NCI-H345 treated with DMSO at 0.1 percent for 48 hours (cell line): ENCODE measurements around the gene MED31.
A peak's percentile ranks its signal among the peaks of the same experiment; 100 is the strongest.
"Not testable (repeated sequence)": the region's sequence is repeated elsewhere in the genome, so short reads cannot be mapped to it uniquely, and the experiment has no call there.

Experiments
- DNase-seq: peaks from one replicate; lab custom pipeline; 2025; ENCODE audit not compliant: unreplicated experiment; lab: John Stamatoyannopoulos, UW

Gene MED31

DNA sequence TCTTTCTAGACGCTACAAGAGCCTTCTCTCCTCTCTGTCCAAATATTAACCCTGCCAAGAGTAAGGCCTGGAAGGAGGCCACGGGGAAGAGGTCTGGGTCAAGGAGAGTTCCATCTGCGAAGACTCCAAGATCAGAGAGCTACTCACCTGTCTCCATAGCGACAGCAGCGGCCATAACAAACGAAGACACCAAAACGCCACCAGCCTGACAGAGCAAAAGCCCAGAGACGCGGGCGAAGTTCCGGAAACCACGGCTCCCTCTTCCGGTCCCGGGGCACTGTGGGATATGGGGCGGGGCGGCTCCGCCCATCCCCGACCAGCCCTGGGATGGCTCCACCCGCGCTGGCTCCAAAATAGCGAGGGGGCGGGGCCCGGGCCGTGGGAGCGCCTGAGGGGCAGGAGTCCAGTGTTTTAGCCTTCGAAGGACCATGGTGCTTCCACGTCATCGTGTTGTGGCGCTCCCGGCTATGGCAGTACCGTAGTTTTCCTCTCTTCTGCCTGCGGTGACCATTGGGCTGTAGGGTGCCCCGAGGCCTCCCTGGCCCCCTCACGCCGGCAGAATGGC lies at the start of gene MED31, which contains the start of gene C17orf100:
MED31 (minus strand) TSS at position 252 of the 565 bp plus-strand sequence; CDS start at position 175, 77 bp downstream.
C17orf100 (plus strand) TSS at position 409 of the 565 bp plus-strand sequence; CDS start at position 561, 152 bp downstream.
- DNase-seq: peak; percentile 65

DNA sequence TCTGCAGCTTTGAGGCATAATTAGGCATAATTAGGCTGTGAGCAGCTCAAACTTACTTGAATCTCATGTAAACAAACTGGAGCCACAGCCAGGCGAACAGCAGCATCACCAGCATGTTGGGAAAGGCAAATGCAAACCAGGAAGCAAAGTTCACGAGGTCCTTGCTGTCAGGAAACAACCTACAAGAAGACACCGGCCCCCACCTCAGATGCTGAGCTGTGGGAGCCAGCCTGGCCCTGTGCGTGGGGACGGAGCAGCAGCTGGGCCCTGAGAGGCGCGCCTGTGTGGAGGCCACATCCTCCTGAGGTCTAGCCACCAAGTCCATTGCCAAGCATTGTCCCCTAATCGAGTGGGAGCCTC lies 49.5 kb upstream of the MED31 start:
- DNase-seq: no peak

DNA sequence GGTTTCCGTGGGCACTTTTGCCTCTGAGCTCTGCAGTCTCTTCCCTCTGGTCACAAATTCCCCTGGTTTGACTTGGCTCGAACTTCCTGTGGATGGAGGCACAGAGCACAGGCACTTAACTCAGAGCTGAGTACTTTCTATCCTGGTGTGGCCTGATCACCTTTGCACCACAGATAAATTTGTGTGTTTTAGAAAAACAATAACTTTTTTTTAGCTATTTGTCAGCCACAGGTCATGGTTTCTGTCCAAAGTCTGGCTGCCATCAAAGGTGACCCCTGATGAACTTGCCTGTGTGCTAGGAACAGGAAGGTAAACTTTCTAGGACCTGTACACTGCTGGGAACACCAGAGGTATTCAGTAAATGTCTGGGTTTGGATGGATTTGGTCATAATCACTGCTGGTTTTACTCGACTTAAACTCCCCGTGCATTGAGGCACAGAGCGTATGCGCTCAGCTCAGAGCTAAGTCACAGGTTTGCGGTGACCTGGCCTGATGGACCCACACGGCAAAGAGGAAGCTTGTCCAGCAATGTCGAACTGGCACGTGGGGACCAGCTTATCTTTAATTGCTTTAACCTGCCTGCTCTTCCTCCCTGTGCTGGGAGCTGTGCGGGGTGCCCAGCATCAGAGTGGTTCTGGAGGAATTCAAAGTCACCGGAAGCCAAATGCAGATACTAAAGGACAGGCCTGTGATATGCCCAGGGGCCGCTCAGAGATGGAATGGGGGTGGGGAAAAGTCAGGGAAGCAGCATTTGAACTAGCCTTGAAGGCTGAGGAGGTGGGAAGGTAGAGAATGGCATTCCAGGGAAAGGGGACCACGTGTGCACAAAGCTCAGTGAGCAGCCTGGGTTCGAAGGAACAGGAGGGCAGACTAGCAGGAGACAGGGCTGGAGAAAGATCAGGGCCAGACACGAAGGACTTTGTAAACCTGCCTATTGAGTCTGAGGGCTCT lies 48.9 kb upstream of the MED31 start:
- no peak for DNase-seq

DNA sequence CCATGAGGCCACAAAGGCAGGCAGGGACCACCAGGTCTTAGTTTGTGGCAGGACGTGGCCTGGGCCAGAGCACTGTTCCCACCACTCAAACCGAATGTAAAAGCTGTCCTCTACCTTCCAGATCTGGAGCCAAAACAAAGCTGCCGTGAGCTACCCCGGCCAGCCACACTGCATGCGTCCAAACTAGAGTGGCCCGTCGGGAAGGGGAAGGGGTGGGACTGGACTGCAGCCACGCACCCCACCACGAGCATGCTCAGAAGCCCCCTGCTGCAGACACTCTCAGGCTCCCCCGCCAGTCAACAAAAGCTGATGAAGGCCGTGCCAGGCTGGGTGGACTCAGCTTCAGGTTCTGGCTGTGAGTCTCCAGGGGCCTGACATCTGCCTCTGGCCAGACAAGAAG lies 46.6 kb upstream of the MED31 start:
- no peak for DNase-seq

DNA sequence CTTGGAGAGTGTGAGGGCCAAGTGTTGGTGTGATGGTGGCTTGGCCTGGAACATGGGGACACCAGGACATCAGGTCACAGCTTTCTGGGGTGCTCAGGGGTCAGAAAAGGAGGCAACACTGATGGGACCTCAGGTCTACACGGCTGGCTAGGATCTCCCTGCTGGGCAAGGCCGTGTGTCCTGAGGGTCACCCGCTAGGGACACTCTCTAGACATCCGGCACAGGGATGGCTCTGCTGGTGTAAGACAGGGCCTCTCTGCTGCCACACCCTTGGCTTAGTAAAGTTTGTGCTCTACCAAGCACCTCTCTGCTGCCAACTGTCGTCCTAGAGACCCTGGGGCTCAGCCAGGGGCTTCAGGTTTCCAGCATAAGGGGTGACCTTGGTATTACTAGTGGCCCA lies 45.5 kb upstream of the MED31 start:
- DNase-seq: no peak

DNA sequence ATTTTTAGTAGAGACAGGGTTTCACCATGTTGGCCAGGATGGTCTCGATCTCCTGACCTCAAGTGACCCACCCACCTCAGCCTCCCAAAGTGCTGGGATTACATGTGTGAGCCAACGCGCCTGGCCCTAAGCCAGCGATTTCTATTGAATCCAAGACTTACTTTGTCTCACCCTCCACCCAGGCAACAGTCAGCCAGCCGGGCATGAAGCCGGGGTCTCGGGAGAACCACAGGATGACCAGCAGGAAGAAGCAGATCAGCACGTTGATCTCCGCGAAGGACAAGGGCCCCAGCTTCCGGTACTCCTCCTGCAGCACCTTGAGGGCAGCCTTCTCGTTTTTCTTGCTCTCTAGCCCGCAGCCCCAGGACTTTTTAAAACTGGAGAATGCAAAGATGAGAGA lies 44.2 kb upstream of the MED31 start:
- no peak for DNase-seq

DNA sequence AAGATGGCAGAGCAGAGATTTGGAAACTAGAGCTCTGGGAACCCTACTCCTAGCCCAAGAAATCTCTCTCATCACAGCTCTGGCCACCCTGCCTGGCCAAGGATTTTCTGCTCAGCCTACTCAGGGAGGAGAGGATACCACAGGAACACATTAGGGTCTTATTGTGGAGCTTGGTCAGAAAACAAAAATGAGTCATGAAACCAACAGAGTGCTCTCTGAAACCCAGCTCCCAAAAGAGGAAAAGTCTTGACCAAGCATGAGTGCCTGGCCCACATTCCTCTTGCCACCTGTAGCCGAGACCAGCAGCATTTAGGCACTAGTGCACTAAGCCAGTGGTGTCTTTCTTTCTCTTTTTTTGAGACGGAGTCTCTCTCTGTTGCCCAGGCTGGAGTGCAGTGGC lies 43.6 kb upstream of the MED31 start:
- no peak for DNase-seq

DNA sequence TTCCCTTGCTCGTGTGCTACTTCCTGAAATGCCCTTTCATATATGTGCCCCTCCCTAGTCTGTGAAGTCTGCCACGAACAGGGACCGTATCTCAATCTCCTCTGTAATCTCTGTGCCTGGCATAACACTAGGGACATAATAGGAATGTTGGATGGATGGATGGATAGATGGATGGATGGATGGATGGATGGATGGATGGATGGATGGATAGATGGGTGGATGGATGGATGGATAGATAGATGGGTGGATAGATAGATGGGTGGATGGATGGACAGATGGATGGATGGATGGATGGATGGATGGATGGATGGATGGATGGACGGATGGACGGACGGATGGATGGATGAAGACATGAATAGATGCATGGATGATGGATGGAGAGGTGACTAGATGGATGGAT lies 40.6 kb upstream of the MED31 start:
- not testable (repeated sequence) for DNase-seq

DNA sequence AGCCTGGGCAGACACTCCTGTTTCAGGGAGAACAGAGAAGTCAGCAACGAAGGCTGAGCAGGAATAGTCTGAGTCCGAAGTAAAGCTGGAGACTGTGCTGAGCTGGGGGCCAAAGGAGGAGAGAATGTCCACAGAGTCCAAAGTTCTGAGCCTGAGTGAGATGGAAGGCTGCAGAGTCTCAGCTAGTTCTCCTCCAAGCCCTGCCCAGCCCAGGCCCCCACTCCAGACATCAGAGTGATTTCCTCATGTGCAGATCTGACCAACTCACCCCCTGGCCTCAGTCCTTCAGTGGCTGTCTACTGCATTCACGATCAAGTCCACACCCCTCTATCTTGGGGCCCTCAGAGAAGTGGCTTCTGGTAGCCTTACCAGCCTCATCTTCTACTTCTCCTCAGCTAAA lies 40.1 kb upstream of the MED31 start:
- no peak for DNase-seq

DNA sequence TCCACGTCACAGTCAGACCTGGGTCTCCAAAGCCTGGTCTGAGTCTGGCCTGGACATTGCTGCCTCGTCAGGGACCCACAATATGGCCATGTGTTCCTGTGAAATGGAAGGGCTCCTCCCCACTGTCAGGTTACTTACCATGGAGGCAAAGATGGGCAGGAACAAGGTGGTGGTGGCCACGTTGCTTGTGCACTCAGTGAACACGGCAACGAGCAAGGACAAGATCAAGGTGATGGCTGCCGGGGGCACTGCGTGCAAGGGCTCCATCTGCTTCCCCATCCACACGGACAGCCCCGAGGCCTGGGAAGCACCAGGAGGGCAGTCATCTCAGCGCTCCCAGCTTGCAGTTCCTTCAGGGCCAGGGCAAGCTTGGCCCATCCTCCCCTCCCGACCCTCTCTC lies 39.2 kb upstream of the MED31 start:
- no peak for DNase-seq

DNA sequence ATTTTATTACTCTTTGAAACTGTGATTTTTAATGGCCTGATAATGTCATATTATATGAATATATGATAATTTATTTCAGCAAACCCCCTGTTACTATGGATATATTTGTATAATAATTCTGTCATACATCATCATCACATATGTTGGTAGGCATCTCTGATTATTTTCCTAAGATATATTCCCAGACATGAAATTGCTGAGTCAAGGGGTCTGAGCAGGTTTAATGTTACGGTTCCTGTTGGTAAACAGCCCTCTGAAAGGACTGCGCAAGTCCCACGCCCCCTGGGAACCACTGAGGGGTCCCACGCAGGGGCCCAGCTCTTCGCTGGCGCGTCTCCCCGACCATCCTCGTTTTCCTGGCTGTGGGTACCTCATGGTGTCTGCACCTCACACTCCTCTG lies 37.5 kb upstream of the MED31 start:
- no peak for DNase-seq

DNA sequence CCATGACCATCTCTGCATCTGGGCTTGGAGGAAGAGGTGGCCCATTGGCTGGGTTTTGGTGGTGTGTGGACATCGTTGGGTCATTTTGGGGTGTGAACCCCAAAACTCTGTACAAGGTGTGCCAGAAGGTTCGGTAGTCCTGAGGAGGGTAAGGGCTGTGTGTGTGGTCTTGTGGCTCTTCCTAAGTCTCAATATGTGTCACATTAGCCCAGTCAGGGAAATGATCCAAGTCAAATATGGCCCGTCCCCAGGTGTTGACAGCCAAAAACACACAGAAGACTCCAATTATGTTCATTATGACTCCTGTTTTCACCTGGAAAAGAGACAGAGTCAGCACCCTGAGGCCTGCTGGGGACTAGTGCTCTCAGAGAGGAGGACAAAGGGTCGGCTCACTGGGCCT lies 34.6 kb upstream of the MED31 start:
- no peak for DNase-seq

DNA sequence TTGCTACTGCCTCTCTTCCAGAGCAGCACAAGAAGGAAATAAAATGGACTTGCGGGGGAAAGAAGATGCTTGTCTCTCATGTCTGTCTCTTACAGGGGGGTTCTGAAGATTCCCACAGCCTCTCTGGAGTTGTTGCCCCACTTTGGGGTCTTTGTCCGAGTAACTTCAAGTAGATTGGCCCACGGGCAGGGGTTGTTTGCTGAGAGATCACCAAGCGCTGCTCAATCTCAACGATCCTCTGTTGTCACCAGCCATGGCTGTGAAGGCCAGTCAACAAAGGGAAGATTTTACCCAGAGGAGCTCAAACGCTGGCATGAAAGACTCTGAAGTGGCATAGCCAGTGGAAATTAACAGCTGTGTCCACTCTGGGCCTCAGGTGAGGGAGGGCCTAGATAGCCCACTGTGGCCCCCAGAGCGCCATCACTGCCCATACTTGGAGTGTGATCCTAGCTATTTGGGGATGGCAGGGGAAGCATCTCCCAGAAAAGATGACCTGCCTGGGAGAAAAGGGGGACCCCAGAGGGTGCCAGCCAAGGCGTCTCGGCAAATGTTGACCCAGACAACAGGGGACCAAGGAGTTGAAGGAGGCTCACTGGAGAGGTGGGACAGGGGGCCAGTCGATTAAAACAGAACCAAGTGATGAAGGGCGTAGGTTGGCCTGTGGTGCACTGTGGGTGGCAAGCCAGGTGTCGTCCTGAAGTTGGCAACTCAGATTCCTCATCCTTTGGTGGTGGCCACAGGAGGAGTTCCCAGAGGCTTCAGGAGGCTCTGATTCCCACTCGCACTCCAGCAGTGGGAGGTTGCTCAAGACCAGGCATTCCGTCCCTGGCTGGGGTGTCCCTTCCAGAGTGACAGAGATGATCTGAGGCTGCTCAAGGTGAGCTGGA lies 33.7 kb upstream of the MED31 start:
- DNase-seq: no peak

DNA sequence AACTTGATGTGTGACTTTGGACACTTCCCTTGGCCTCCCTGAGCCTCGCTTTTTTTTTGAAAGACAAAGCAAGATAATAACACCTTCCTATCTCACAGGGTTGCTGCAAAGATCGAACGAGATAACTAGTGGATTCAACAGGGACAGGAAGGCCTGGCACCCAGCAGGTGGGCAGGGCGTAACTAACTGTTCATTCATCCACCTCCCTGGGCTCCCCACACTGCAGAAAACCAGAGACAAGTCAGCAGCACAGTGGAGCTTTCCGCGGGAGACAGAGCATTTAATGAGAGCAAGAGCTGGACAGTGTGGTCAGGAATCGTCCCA lies 33.0 kb upstream of the MED31 start:
- no peak for DNase-seq

DNA sequence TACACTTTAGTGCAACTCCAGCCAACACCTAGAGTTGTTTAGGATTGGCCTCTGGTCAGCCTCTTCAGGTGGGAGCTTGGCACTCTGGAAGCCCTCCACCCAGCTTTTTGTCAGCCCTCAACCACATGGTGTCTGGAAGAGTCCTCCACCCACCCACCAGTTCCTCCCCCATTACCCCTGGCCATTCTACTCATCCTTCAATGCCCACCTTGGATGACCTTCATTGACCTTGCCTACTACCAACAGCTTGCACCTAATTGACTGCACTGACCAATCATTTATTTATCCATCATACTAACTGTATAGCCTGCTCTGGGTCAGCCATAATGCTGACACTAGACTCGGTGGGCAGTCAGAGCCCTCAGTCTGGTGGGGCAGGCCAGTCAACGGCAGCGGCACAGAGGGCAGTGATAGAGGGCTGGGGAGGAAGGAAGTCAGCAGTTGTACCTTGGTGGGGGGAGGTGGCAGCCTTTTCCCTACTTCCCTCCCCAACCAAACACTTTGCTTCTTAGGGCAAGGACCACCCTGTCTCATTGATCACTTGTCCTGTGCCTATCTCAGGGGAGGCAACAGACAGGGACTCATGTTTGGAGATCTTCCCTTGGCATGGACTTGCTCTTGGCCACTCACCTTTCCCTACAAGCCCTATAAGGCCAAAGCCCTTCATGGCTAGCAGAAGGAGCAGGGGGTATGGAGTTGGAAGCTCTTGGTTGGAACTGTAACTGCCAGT lies 32.5 kb upstream of the MED31 start:
- DNase-seq: no peak

DNA sequence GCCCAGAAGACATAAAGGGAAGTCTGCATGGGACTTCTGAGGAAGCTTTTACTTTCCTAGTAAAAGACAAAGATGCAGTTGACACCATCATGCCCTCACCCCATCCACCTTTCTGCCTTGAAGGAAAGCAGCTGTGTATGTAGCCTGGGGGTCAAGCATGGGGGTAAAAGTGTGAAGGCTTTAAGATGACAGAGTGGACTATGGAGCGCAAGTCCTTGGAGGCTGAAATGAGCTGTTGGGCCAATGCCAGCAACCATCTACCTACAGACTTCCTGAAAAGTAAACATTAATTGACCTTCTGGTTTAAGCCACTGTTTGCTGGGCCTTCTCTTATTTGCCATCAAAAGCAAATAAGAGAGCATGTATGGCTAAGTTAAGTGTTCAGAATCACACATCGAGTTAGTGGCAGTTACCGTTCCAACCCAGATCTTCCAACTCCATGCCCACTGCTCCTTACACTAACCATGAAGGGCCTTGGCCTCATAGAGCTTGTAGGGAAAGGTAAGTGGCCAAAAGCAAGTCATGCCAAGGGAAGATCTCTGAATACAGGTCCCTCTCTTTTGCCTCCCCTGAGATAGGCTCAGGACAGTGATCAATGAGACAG lies 31.8 kb upstream of the MED31 start:
- no peak for DNase-seq

DNA sequence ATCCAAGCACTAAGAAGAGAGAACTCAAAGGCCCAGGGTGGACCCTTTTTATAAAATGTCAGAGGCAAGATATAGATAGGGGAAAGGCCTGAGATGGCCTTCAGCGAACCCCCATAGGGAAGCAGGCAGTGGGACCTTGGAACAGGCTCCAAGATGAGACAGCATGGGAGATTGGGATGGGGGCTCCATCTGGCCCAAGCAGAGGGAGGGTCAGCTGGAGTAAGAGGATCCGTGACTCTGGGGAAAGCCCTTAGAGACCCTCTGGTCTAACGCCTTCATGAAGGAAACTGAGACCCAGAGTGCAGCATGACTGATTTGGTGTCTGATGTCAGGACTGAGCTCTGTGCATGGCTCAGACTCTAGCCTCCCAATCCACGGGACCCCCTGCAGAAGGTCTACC lies 30.9 kb upstream of the MED31 start:
- DNase-seq: no peak

DNA sequence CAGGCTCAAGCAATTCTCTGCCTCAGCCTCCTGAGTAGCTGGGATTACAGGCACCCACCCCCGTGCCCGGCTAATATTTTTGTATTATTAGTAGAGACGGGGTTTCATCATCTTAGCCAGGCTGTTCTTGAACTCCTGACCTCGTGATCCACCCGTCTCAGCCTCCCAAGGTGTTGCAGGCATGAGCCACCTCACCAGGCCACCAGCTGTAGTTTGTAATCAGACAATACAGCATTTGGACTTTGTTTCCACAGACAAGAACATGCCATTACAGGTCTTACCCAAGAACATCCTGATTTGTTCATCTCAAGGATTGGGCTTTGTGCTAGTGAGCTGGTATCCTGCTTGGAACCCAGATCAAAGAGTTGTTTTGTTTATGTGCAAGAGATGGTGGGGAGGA lies 30.3 kb upstream of the MED31 start:
- DNase-seq: no peak

DNA sequence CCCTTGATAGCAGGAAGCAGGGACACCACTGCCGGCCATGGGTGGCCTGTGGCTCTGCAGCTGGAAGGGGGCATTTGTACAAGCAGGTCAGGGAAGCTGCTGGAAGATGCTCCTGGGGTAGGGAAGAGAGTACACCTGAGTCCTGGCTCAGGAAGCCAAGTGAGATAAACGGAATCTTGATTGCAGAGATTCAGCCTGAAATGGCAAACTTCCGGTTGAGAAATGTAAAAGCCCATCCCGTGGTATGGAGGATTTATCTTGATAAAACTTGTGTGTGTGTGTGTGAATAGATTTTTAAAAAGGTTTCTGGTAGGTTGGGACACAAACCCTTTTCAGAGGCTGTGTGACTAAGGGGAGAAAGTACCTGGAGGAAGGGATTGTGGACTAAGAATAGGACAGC lies 29.8 kb upstream of the MED31 start:
- no peak for DNase-seq

DNA sequence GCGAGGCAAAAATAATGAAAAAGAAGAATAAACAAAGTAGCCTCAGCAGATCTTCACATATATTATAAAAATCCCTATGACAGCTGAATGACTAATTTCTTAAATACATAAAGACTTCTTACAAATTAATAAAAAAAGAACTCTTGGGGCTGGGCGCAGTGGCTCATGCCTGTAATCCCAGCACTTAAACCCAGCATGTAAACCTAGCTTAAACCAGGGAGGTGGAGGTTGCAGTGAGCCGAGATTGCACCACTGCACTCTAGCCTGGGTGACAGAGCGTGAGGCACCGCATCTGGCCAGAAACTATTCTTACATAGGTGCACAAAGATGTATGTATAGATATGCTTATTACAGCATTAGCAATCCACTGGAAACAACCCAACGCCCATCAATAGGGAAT lies 27.8 kb upstream of the MED31 start:
- DNase-seq: no peak

DNA sequence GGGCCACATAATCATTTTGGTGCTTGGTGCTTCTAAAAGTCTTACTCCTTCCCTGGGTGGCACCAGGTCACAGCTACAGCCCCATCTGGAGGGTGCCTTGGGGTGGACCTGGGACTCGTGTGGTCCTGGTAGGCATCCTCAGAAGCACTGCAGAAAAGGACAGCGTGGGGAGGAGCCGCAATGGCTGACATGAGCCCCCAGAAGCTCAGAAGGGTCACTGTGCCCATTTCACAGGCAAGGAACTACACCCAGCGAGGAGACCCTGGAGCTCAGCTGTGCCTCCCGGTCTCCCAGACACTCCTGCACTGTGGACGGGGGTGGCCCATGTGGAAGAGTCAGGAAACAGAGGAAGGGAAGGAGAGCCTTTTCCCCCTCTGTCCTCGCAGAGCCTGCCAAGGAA lies 26.5 kb upstream of the MED31 start:
- DNase-seq: no peak
